CD4-positive, alpha-beta memory T cell (primary cell): ENCODE results near the gene ZNF74. TPM values are rescaled to one million over a fixed set of nuclear protein-coding genes. Genes with fewer than 3 reads are reported as not detected.

ENCODE experiments used
- CTCF ChIA-PET: fragments of 350-600 bp; sonication (Branson Sonifier 250); formaldehyde crosslinking; loops from one replicate; lab custom pipeline; 2021; ENCODE audit warnings: inconsistent platforms; ENCODE audit not compliant: partially characterized antibody; lab: Charles Lee
- POLR2A ChIA-PET: fragments of 350-600 bp; sonication (Branson Sonifier 250); formaldehyde crosslinking; loops from one replicate; lab custom pipeline; 2021; ENCODE audit not compliant: partially characterized antibody; lab: Charles Lee
- DNase-seq, 5 donors: peaks; one replicate each; pipeline versions ENCODE4 v3.0.0 to v3.0.0-alpha.2; 2020 to 2022; ENCODE audit warnings: mixed read lengths in 1 of 5
- H3K27ac ChIP-seq: one replicate; pipeline ENCODE4 v1.7.0; 2013; ENCODE audit warnings: low read depth, low read length
- H3K27me3 ChIP-seq: 2 replicates; pipeline ENCODE4 v1.7.0; 2013; ENCODE audit warnings: mild to moderate bottlenecking, low read length, moderate library complexity; ENCODE audit not compliant: insufficient read depth
- H3K36me3 ChIP-seq: 2 replicates; pipeline ENCODE4 v1.7.0; 2013; ENCODE audit warnings: mild to moderate bottlenecking, low read length, moderate library complexity; ENCODE audit not compliant: insufficient read depth
- H3K4me1 ChIP-seq: 2 replicates; pipeline ENCODE4 v1.7.0; 2013; ENCODE audit warnings: mild to moderate bottlenecking, low read length, moderate library complexity; ENCODE audit not compliant: insufficient read depth
- H3K4me3 ChIP-seq, 2 donors: one replicate each; pipeline ENCODE4 v1.7.0; 2013; ENCODE audit warnings: low read length in 2 of 2, mild to moderate bottlenecking in 1 of 2
- H3K9me3 ChIP-seq, 2 donors: one replicate each; pipeline ENCODE4 v1.7.0; 2013; ENCODE audit warnings: low read length in 2 of 2, control low read depth in 1 of 2; ENCODE audit not compliant: control insufficient read depth in 1 of 2
- H3K27ac Mint-ChIP-seq, 7 donors: one replicate each; pipeline ENCODE4 v1.8.0; 2020 to 2021; ENCODE audit warnings: mixed read lengths in 7 of 7, mild to moderate bottlenecking in 6 of 7, inconsistent platforms in 3 of 7, moderate library complexity in 3 of 7
- H3K27me3 Mint-ChIP-seq, 2 donors: one replicate each; pipeline ENCODE4 v1.8.0; 2020 to 2021; ENCODE audit warnings: mixed read lengths in 2 of 2
- H3K36me3 Mint-ChIP-seq, 2 donors: one replicate each; pipeline ENCODE4 v1.8.0; 2020 to 2021; ENCODE audit warnings: mixed read lengths in 2 of 2, inconsistent platforms in 1 of 2, mild to moderate bottlenecking in 1 of 2
- H3K4me1 Mint-ChIP-seq, 4 donors: one replicate each; pipeline ENCODE4 v1.8.0; 2020 to 2021; ENCODE audit warnings: mixed read lengths in 4 of 4, mild to moderate bottlenecking in 1 of 4
- H3K4me3 Mint-ChIP-seq, 8 donors: one replicate each; pipeline ENCODE4 v1.8.0; 2020 to 2021; ENCODE audit warnings: mixed read lengths in 8 of 8, mild to moderate bottlenecking in 7 of 8, moderate library complexity in 6 of 8, inconsistent platforms in 3 of 8
- H3K9me3 Mint-ChIP-seq, 8 donors: one replicate each; pipeline ENCODE4 v1.8.0; 2020 to 2021; ENCODE audit warnings: mixed read lengths in 8 of 8, mild to moderate bottlenecking in 5 of 8, inconsistent platforms in 3 of 8, moderate library complexity in 1 of 8
- intact Hi-C: fragments of 100-400 bp; cut with micrococcal nuclease; formaldehyde crosslinking; loops from one replicate; pipeline ENCODE4 v1.15.1; 2023
- polyA plus RNA-seq, 2 donors: library from polyadenylated mRNA; unstranded; fragments of 300-500 nt; fragmentation: Illumina TruSeq; gene quantifications; one replicate each; pipeline ENCODE4 v1.2.3, GENCODE V29; 2021
- total RNA-seq, 2 experiments: library from RNA; stranded (reverse); gene quantifications; one replicate each; pipeline ENCODE4 v1.2.3, GENCODE V29; 2021

Gene ZNF74
- total and polyA plus RNA-seq, 4 experiments from 2014 or later: 3.0 to 17.4 (median 13.3) TPM

GRCh38 chr22:20424932-20425565 lies 31.1 kb downstream of the ZNF74 start:
- no peaks in the 10 kb centered on the region for H3K36me3 Mint-ChIP-seq
- peaks cover 6 to 11% of the 10 kb centered on the region in 2 donors for H3K27me3 Mint-ChIP-seq
- intact Hi-C loops: no loop called here
- Histone ChIP-seq H3K27ac (no peak overlapping the region), H3K27me3 (peaks cover 7% of the 10 kb centered on the region), H3K9me3 (no peaks in the 10 kb centered on the region), H3K4me1 (peaks cover 20% of the 10 kb centered on the region), H3K4me3 (no peak overlapping the region), H3K36me3 (no peaks in the 10 kb centered on the region)
- ChIA-PET POLR2A (interaction anchor here (0.8 to 0.9 kb wide), 3 partner anchors 10 to 86 kb away, joined by 3 read pairs; no protein-coding TSS in a partner anchor), CTCF (no interaction called here)
- H3K27ac Mint-ChIP-seq: no peak overlapping the region
- peaks cover 7 to 18% (median 13%) of the 10 kb centered on the region in 4 donors for H3K4me1 Mint-ChIP-seq
- H3K4me3 Mint-ChIP-seq: peak overlapping the region in 7 of 8 donors; percentile 8 to 71 (median 48)
- peak in 1 of 5 donors; percentile 22 for DNase-seq
- no peaks in the 10 kb centered on the region for H3K9me3 Mint-ChIP-seq

- Histone ChIP-seq H3K27me3 (peaks cover 7% of the 10 kb centered on the region), H3K27ac (no peak overlapping the region), H3K9me3 (no peaks in the 10 kb centered on the region), H3K4me3 (no peak overlapping the region), H3K36me3 (no peaks in the 10 kb centered on the region), H3K4me1 (peaks cover 27% of the 10 kb centered on the region)
- no peak for DNase-seq
- no peak overlapping the region for H3K27ac Mint-ChIP-seq
- H3K9me3 Mint-ChIP-seq: no peaks in the 10 kb centered on the region
- peak overlapping the region in 3 of 8 donors; percentile 20 to 60 (median 49) for H3K4me3 Mint-ChIP-seq
- POLR2A ChIA-PET: interaction anchor here (0.8 to 4.9 kb wide), 4 partner anchors 9 to 86 kb away, joined by 3 to 52 read pairs (median 3); no protein-coding TSS in a partner anchor
- CTCF ChIA-PET: no interaction called here
- no peaks in the 10 kb centered on the region for H3K36me3 Mint-ChIP-seq
- H3K4me1 Mint-ChIP-seq: peaks cover 9 to 24% (median 18%) of the 10 kb centered on the region in 4 donors
- intact Hi-C loops: no loop called here
- peaks cover 6 to 11% of the 10 kb centered on the region in 2 donors for H3K27me3 Mint-ChIP-seq
Measured at GRCh38 chr22:20425566-20426258, 31.8 kb downstream of the ZNF74 start.

GRCh38 chr22:20426259-20426615 lies 32.3 kb downstream of the ZNF74 start:
- POLR2A ChIA-PET: interaction anchor here (4.9 kb wide), 1 partner anchor 37 kb away, joined by 52 read pairs; no protein-coding TSS in a partner anchor

GRCh38 chr22:20427104-20427944 lies 33.4 kb downstream of the ZNF74 start:
- ChIA-PET POLR2A (interaction anchor here (0.7 to 4.9 kb wide), 5 partner anchors 9 to 143 kb away, joined by 3 to 52 read pairs (median 7); no protein-coding TSS in a partner anchor), CTCF (interaction anchor here (1.2 to 1.8 kb wide), 2 partner anchors 9 to 29 kb away, joined by 3 to 10 read pairs; no protein-coding TSS in a partner anchor)
- H3K27ac Mint-ChIP-seq: peak overlapping the region in 2 of 7 donors; percentile 13 to 65
- DNase-seq: no peak
- Histone ChIP-seq H3K36me3 (no peaks in the 10 kb centered on the region), H3K4me3 (no peak overlapping the region), H3K27ac (no peak overlapping the region), H3K9me3 (no peaks in the 10 kb centered on the region), H3K4me1 (peaks cover 37% of the 10 kb centered on the region), H3K27me3 (peaks cover 10% of the 10 kb centered on the region)
- H3K36me3 Mint-ChIP-seq: no peaks in the 10 kb centered on the region
- H3K4me1 Mint-ChIP-seq: peaks cover 10 to 33% (median 18%) of the 10 kb centered on the region in 4 donors
- peaks cover 6 to 11% of the 10 kb centered on the region in 2 donors for H3K27me3 Mint-ChIP-seq
- intact Hi-C loops: no loop called here
- H3K9me3 Mint-ChIP-seq: no peaks in the 10 kb centered on the region
- peak overlapping the region in 6 of 8 donors; percentile 25 to 77 (median 58) for H3K4me3 Mint-ChIP-seq

More at GRCh38 chr22:20426259-20426615, 32.3 kb downstream of the ZNF74 start:
- Histone ChIP-seq H3K4me1 (peaks cover 32% of the 10 kb centered on the region), H3K27ac (no peak overlapping the region), H3K36me3 (no peaks in the 10 kb centered on the region), H3K9me3 (no peaks in the 10 kb centered on the region), H3K4me3 (no peak overlapping the region), H3K27me3 (peaks cover 7% of the 10 kb centered on the region)
- DNase-seq: no peak
- no peaks in the 10 kb centered on the region for H3K9me3 Mint-ChIP-seq
- peaks cover 6 to 11% of the 10 kb centered on the region in 2 donors for H3K27me3 Mint-ChIP-seq
- H3K27ac Mint-ChIP-seq: no peak overlapping the region
- CTCF ChIA-PET: no interaction called here
- peak overlapping the region in 6 of 8 donors; percentile 20 to 63 (median 45) for H3K4me3 Mint-ChIP-seq
- peaks cover 9 to 28% (median 18%) of the 10 kb centered on the region in 4 donors for H3K4me1 Mint-ChIP-seq
- intact Hi-C loops: no loop called here
- no peaks in the 10 kb centered on the region for H3K36me3 Mint-ChIP-seq

- CTCF ChIA-PET: interaction anchor here (0.7 to 2.6 kb wide), 4 partner anchors 9 to 318 kb away, joined by 3 to 12 read pairs (median 6); no protein-coding TSS in a partner anchor
- Histone ChIP-seq H3K27me3 (peaks cover 11% of the 10 kb centered on the region), H3K4me3 (no peak overlapping the region), H3K27ac (no peak overlapping the region), H3K4me1 (peaks cover 37% of the 10 kb centered on the region), H3K36me3 (no peaks in the 10 kb centered on the region), H3K9me3 (no peaks in the 10 kb centered on the region)
- Mint-ChIP-seq H3K27me3 (peaks cover 7 to 11% of the 10 kb centered on the region in 2 donors), H3K4me1 (peaks cover 10 to 38% (median 18%) of the 10 kb centered on the region in 4 donors), H3K9me3 (no peaks in the 10 kb centered on the region), H3K27ac (peak overlapping the region in 1 of 7 donors; percentile 85), H3K4me3 (peak overlapping the region in 4 of 8 donors; percentile 25 to 92 (median 72)), H3K36me3 (no peaks in the 10 kb centered on the region)
- intact Hi-C loops: no loop called here
- POLR2A ChIA-PET: interaction anchor here (1.4 to 4.9 kb wide), 6 partner anchors 14 to 142 kb away, joined by 3 to 52 read pairs (median 6); partner anchors contain the start of gene DGCR6L
- DNase-seq: no peak
Measured at GRCh38 chr22:20427945-20428417, 34.0 kb downstream of the ZNF74 start.

GRCh38 chr22:20428496-20429253 lies 34.7 kb downstream of the ZNF74 start:
- DNase-seq: no peak
- Histone ChIP-seq H3K4me3 (peak overlapping the region; percentile 37 to 65), H3K27me3 (peaks cover 11% of the 10 kb centered on the region), H3K4me1 (peaks cover 37% of the 10 kb centered on the region), H3K27ac (no peak overlapping the region), H3K9me3 (no peaks in the 10 kb centered on the region), H3K36me3 (no peaks in the 10 kb centered on the region)
- peaks cover 9 to 40% (median 17%) of the 10 kb centered on the region in 4 donors for H3K4me1 Mint-ChIP-seq
- peaks cover 7 to 8% of the 10 kb centered on the region in 2 donors for H3K27me3 Mint-ChIP-seq
- intact Hi-C loops: loop anchor here (1.0 kb wide), 2 partner anchors 28 to 35 kb away; no protein-coding TSS in a partner anchor
- ChIA-PET POLR2A (interaction anchor here (0.6 to 4.9 kb wide), 17 partner anchors 10 to 313 kb away, joined by 3 to 52 read pairs (median 4); partner anchors contain the start of genes DGCR6L, KLHL22, MED15 and ZNF74), CTCF (interaction anchor here (0.7 to 2.6 kb wide), 4 partner anchors 10 to 317 kb away, joined by 3 to 20 read pairs (median 11); no protein-coding TSS in a partner anchor)
- H3K4me3 Mint-ChIP-seq: peak overlapping the region; percentile 68 to 92 (median 89)
- H3K9me3 Mint-ChIP-seq: no peaks in the 10 kb centered on the region
- peak overlapping the region; percentile 67 to 92 (median 83) for H3K27ac Mint-ChIP-seq
- no peaks in the 10 kb centered on the region for H3K36me3 Mint-ChIP-seq
